Measurements from ENCODE around the gene PPIL1.

DNA sequence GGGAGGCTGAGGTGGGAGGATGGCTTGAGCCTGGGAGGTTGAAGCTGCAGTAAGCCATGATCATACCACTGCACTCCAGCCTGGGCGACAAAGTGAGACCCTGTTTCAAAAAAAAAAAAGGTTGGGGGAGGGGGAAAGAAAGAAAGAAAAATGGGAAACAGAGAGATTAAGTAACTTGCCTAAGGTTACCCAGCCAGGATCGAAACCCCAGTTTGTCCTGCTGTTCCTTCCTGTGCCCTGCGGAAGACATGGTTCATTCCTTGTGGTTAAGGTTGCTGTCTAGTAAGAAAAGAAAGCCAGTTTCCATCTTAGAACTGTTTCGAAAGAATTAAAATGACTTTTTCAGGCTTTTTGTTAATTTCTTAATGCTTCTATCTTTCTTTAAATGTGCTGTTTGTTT, 41.0 kb upstream of the PPIL1 start:
- TF ChIP-seq, protein P1, sequence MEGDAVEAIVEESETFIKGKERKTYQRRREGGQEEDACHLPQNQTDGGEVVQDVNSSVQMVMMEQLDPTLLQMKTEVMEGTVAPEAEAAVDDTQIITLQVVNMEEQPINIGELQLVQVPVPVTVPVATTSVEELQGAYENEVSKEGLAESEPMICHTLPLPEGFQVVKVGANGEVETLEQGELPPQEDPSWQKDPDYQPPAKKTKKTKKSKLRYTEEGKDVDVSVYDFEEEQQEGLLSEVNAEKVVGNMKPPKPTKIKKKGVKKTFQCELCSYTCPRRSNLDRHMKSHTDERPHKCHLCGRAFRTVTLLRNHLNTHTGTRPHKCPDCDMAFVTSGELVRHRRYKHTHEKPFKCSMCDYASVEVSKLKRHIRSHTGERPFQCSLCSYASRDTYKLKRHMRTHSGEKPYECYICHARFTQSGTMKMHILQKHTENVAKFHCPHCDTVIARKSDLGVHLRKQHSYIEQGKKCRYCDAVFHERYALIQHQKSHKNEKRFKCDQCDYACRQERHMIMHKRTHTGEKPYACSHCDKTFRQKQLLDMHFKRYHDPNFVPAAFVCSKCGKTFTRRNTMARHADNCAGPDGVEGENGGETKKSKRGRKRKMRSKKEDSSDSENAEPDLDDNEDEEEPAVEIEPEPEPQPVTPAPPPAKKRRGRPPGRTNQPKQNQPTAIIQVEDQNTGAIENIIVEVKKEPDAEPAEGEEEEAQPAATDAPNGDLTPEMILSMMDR (IDR thresholded peaks at IDR 0.05; ENCODE audit: poor library complexity), result no peak
- no peak for TF ChIP-seq EZH2 (IDR thresholded peaks at IDR 0.05; ENCODE audit: borderline replicate concordance)

Measured in hepatocyte (in vitro differentiated cells).